ENCODE measurements around the gene MOV10. TPM values are rescaled to one million over a fixed set of nuclear protein-coding genes. Genes with fewer than 3 reads are reported as not detected.

MOV10 gene
- total and polyA plus RNA-seq, 9 of the 15 experiments (the other 6 are each of a cell fraction or from before 2014, with no cell fraction given): 16.7 to 105 (median 49.5) TPM

DNA sequence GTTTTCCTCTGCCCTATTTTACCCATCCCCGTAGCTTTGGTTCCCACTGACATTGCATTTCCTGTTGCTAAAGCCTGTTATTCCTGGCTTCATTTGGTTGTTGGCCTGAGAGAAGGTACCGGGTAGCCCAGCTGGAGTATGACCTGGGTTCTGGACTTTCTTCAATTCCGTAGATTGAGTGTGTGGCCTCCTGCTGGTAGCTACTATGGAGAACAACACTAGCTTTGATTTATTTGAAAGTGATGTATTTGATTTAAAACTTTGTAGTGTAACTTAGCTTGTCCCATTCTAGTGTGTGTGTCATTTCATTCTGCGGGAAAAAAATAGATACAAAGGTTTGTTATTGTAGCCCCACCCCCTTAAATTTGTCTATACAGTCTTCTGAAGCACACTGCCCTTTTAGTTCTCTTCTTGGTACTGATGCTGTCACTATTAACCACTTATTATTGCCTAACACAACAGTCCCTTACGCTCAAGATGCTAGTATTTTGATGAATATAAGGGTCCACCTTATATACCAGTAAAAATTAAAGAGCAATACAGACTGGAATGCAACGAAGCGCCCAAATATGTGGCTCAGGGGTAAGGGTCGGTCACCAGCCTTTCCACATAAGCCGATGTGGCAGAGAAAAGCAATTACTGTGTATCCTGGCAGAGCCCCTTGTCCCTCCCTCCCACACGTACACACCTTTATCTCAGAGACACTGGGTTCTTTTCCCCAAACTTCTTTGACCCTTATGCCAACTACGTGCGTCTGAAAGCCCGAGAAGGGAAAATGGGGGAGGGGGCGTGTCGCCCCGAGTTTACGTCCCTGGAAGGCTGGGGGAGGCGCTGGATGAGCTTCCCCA lies 643 bp upstream of the MOV10 start (continued):
- TF ChIP-seq EP400 (IDR thresholded peaks at IDR 0.05) (no peak), TEAD2 (tag; IDR thresholded peaks at IDR 0.05) (0 out of 2 replicates have a peak, but pooled peaks have one; percentile 39), LARP7 (IDR thresholded peaks at IDR 0.05) (no peak), TAL1 (IDR thresholded peaks at IDR 0.05) (no peak), ZNF764 (CRISPR knock-in tag; IDR thresholded peaks at IDR 0.05; ENCODE audit: low read depth) (no peak), POLR2AphosphoS2 (IDR thresholded peaks at IDR 0.05; ENCODE audit: low read length) (peak; percentile 97), BCL6 (CRISPR knock-in tag; IDR thresholded peaks at IDR 0.05) (peak; percentile 28; the same call in 1 of the 2 replicates), ZNF184 (CRISPR knock-in tag; IDR thresholded peaks at IDR 0.05) (no peak), KLF1 (tag; IDR thresholded peaks at IDR 0.05) (no peak), ZNF143 (CRISPR knock-in tag; IDR thresholded peaks at IDR 0.05) (no peak), ZNF239 (CRISPR knock-in tag; IDR thresholded peaks at IDR 0.05) (no peak), PHB (CRISPR knock-in tag; IDR thresholded peaks at IDR 0.05) (no peak), MAFF (IDR thresholded peaks at IDR 0.05; ENCODE audit: low read length) (no peak), HNRNPH1 (optimal IDR thresholded peaks at IDR 0.05; ENCODE audit: low read depth, low read length) (no peak), NFE2L1 (tag; IDR thresholded peaks at IDR 0.05; ENCODE audit: borderline replicate concordance, low read depth) (no peak), MYBL2 (IDR thresholded peaks at IDR 0.05; ENCODE audit: low read depth) (no peak), MYBL2 (CRISPR knock-in tag; IDR thresholded peaks at IDR 0.05; ENCODE audit: borderline replicate concordance) (no peak), ZNF263 (CRISPR knock-in tag; IDR thresholded peaks at IDR 0.05; ENCODE audit: borderline replicate concordance) (0 out of 2 replicates have a peak, but pooled peaks have one; percentile 52)
- TF ChIP-seq, protein P1, sequence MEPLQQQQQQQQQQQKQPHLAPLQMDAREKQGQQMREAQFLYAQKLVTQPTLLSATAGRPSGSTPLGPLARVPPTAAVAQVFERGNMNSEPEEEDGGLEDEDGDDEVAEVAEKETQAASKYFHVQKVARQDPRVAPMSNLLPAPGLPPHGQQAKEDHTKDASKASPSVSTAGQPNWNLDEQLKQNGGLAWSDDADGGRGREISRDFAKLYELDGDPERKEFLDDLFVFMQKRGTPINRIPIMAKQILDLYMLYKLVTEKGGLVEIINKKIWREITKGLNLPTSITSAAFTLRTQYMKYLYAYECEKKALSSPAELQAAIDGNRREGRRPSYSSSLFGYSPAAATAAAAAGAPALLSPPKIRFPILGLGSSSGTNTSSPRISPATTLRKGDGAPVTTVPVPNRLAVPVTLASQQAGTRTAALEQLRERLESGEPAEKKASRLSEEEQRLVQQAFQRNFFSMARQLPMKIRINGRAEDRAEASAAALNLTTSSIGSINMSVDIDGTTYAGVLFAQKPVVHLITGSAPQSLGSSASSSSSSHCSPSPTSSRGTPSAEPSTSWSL (CRISPR knock-in tag; IDR thresholded peaks at IDR 0.05; ENCODE audit: borderline replicate concordance): no peak
- TF ChIP-seq, protein P2, sequence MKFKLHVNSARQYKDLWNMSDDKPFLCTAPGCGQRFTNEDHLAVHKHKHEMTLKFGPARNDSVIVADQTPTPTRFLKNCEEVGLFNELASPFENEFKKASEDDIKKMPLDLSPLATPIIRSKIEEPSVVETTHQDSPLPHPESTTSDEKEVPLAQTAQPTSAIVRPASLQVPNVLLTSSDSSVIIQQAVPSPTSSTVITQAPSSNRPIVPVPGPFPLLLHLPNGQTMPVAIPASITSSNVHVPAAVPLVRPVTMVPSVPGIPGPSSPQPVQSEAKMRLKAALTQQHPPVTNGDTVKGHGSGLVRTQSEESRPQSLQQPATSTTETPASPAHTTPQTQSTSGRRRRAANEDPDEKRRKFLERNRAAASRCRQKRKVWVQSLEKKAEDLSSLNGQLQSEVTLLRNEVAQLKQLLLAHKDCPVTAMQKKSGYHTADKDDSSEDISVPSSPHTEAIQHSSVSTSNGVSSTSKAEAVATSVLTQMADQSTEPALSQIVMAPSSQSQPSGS (CRISPR knock-in tag; IDR thresholded peaks at IDR 0.05): no peak
- TF ChIP-seq, protein P3, sequence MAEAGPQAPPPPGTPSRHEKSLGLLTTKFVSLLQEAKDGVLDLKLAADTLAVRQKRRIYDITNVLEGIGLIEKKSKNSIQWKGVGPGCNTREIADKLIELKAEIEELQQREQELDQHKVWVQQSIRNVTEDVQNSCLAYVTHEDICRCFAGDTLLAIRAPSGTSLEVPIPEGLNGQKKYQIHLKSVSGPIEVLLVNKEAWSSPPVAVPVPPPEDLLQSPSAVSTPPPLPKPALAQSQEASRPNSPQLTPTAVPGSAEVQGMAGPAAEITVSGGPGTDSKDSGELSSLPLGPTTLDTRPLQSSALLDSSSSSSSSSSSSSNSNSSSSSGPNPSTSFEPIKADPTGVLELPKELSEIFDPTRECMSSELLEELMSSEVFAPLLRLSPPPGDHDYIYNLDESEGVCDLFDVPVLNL (CRISPR knock-in tag; IDR thresholded peaks at IDR 0.05; ENCODE audit: low read depth): no peak
- TF ChIP-seq, protein P4, sequence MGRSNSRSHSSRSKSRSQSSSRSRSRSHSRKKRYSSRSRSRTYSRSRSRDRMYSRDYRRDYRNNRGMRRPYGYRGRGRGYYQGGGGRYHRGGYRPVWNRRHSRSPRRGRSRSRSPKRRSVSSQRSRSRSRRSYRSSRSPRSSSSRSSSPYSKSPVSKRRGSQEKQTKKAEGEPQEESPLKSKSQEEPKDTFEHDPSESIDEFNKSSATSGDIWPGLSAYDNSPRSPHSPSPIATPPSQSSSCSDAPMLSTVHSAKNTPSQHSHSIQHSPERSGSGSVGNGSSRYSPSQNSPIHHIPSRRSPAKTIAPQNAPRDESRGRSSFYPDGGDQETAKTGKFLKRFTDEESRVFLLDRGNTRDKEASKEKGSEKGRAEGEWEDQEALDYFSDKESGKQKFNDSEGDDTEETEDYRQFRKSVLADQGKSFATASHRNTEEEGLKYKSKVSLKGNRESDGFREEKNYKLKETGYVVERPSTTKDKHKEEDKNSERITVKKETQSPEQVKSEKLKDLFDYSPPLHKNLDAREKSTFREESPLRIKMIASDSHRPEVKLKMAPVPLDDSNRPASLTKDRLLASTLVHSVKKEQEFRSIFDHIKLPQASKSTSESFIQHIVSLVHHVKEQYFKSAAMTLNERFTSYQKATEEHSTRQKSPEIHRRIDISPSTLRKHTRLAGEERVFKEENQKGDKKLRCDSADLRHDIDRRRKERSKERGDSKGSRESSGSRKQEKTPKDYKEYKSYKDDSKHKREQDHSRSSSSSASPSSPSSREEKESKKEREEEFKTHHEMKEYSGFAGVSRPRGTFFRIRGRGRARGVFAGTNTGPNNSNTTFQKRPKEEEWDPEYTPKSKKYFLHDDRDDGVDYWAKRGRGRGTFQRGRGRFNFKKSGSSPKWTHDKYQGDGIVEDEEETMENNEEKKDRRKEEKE (IDR thresholded peaks at IDR 0.05; ENCODE audit: borderline replicate concordance in 1 of 2, control insufficient read depth in 1 of 2, low read depth in 2 of 2, low read length in 1 of 2): 0 out of 4 replicates have a peak, but pooled peaks of 1 of the 2 experiments have one; percentile 11
